OCI-LY3 (cell line): Measurements from ENCODE around the gene ZSCAN21.

Source experiments
- H2AFZ ChIP-seq: fragments of 200-600, 300-600 bp; shearing (Covaris generic); 2 replicates; pipeline ENCODE4 v1.6.0; 2014; ENCODE audit warnings: antibody characterized with exemption, low read depth, low read length
- H3K27ac ChIP-seq: fragments of 200-600, 300-600 bp; sonication (generic); 2 replicates; pipeline ENCODE4 v1.5.1; 2014; ENCODE audit warnings: mild to moderate bottlenecking, low read length, moderate library complexity, mixed read lengths
- H3K27me3 ChIP-seq: fragments of 200-600, 300-600 bp; sonication (generic); 2 replicates; pipeline ENCODE4 v1.6.1; 2014; ENCODE audit warnings: low read depth, low read length, mixed read lengths
- H3K36me3 ChIP-seq: fragments of 200-600, 300-600 bp; sonication (generic); replicated peaks from 2 replicates; pipeline ENCODE3; 2014; ENCODE audit warnings: low read depth, low read length, mixed read lengths
- H3K4me1 ChIP-seq: fragments of 300-600, 200-600 bp; sonication (generic); 2 replicates; pipeline ENCODE4 v1.6.1; 2014; ENCODE audit warnings: low read length, mixed read lengths
- H3K4me2 ChIP-seq: fragments of 200-600, 300-600 bp; sonication (generic); 2 replicates; pipeline ENCODE4 v1.6.1; 2014; ENCODE audit warnings: low read length, mixed read lengths
- H3K4me3 ChIP-seq: fragments of 300-600, 200-600 bp; sonication (generic); 2 replicates; pipeline ENCODE4 v1.5.1; 2014; ENCODE audit warnings: antibody characterized with exemption, mild to moderate bottlenecking, low read length, moderate library complexity
- H3K79me2 ChIP-seq: fragments of 300-600, 200-600 bp; shearing (Covaris generic); 2 replicates; pipeline ENCODE4 v1.6.1; 2014; ENCODE audit warnings: mild to moderate bottlenecking, low read length, mixed read lengths
- H3K9ac ChIP-seq: fragments of 300-600, 200-600 bp; shearing (Covaris generic); 2 replicates; pipeline ENCODE4 v1.6.0; 2014; ENCODE audit warnings: mild to moderate bottlenecking, low read length, moderate library complexity
- H3K9me3 ChIP-seq: fragments of 200-600, 300-600 bp; shearing (Covaris generic); 2 replicates; pipeline ENCODE4 v1.6.1; 2014; ENCODE audit warnings: low read length, mixed read lengths; ENCODE audit not compliant: insufficient read depth
- H4K20me1 ChIP-seq: fragments of 200-600, 300-600 bp; sonication (generic); 2 replicates; pipeline ENCODE4 v1.6.1; 2016; ENCODE audit warnings: low read length, mixed read lengths; ENCODE audit not compliant: insufficient read depth
- EZH2phosphoT487 ChIP-seq: fragments of 200-600 bp; shearing (Covaris generic); IDR thresholded peaks from 2 replicates; pipeline ENCODE4 v1.6.1; 2018; ENCODE audit warnings: antibody characterized with exemption, mixed run types, low read depth
- TF ChIP-seq, protein P1 (sequence below): fragments of 200-600, 300-600 bp; sonication (generic); IDR thresholded peaks from 2 replicates; pipeline ENCODE4 v1.5.1; 2014; ENCODE audit warnings: antibody characterized with exemption, low read length, low read depth

Gene ZSCAN21

DNA sequence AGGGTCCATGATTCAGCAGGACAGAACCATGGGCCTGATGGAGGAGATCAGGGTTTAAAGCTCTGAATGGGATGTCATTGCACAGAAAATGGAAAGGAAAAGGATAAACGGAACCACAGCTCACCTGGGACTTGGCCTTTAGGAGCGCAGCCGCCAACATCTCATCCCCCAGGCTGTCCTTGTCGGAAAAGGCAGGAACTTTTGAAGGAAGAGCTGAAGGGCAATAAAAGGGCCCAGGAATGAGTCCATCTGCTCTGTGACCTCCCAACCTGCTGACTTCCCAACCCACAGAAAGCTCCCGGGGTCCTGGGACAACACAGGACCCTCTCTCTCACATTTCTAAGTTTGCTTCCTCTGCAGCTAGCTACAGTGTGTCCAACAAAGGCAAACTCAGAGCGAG lies 25.8 kb downstream of the ZSCAN21 start:
- Histone ChIP-seq H3K9ac (no peak overlapping the region), H4K20me1 (no peaks in the 10 kb centered on the region), H3K79me2 (peaks cover 45% of the 10 kb centered on the region), H3K4me3 (no peak overlapping the region), H3K27ac (no peak overlapping the region), H3K27me3 (no peaks in the 10 kb centered on the region), H3K36me3 (peaks cover 73% of the 10 kb centered on the region), H3K9me3 (peaks cover 14% of the 10 kb centered on the region; the same call in 1 of the 2 replicates), H3K4me2 (no peak overlapping the region), H2AFZ (no peak overlapping the region), H3K4me1 (peaks cover 5% of the 10 kb centered on the region; the same call in 1 of the 2 replicates)
- no peak for TF ChIP-seq EZH2phosphoT487
- TF ChIP-seq, protein P1, sequence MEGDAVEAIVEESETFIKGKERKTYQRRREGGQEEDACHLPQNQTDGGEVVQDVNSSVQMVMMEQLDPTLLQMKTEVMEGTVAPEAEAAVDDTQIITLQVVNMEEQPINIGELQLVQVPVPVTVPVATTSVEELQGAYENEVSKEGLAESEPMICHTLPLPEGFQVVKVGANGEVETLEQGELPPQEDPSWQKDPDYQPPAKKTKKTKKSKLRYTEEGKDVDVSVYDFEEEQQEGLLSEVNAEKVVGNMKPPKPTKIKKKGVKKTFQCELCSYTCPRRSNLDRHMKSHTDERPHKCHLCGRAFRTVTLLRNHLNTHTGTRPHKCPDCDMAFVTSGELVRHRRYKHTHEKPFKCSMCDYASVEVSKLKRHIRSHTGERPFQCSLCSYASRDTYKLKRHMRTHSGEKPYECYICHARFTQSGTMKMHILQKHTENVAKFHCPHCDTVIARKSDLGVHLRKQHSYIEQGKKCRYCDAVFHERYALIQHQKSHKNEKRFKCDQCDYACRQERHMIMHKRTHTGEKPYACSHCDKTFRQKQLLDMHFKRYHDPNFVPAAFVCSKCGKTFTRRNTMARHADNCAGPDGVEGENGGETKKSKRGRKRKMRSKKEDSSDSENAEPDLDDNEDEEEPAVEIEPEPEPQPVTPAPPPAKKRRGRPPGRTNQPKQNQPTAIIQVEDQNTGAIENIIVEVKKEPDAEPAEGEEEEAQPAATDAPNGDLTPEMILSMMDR = no peak

- Histone ChIP-seq H3K36me3 (peaks cover 55% of the 10 kb centered on the region), H3K9ac (no peak overlapping the region), H3K4me2 (no peak overlapping the region), H3K27me3 (no peaks in the 10 kb centered on the region), H3K79me2 (peaks cover 53% of the 10 kb centered on the region), H3K9me3 (no peaks in the 10 kb centered on the region), H2AFZ (no peak overlapping the region), H3K27ac (no peak overlapping the region), H3K4me1 (peaks cover 7% of the 10 kb centered on the region; the same call in 1 of the 2 replicates), H4K20me1 (no peaks in the 10 kb centered on the region), H3K4me3 (no peak overlapping the region)
- no peak for TF ChIP-seq EZH2phosphoT487
- TF ChIP-seq, protein P1 = no peak
These were observed 27.6 kb downstream of the ZSCAN21 start for GRCh38 chr7:100077205-100077604.

DNA sequence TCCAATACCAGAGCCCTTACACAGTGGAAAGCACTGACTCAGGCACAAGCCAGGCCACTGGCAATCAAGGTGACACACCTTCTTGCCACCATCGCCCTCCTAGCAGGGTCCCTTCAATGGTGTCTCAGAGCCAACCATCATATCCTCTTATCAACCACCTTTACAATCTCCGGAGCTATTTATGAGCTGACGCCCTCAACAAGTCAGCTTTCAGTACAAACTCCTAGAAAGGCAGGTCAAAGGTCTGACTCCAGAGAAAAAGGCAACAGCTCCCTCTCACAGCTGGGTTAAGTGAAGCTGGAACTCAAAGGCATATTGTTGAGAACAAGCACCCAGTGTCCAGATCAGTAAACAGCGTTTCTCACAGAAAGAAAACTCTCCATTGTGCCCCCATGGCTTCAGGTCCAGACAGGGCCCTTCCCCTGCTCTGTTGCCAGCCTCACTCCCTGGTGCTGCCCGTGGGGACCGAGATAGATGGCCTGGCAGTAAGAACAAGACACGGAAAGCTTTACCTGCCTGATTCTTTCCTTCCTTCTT lies 29.5 kb downstream of the ZSCAN21 start:
- H3K36me3 ChIP-seq = peaks cover 38% of the 10 kb centered on the region
- H3K79me2 ChIP-seq = peaks cover 53% of the 10 kb centered on the region
- no peak overlapping the region for H3K9ac ChIP-seq
- no peak overlapping the region for H3K4me2 ChIP-seq
- H3K27ac ChIP-seq = no peak overlapping the region
- H2AFZ ChIP-seq = no peak overlapping the region
- peaks cover 12% of the 10 kb centered on the region for H3K4me1 ChIP-seq
- TF ChIP-seq, protein P1 = no peak
- TF ChIP-seq EZH2phosphoT487 = no peak
- H3K27me3 ChIP-seq = no peaks in the 10 kb centered on the region
- H3K9me3 ChIP-seq = no peaks in the 10 kb centered on the region
- H3K4me3 ChIP-seq = no peak overlapping the region
- no peaks in the 10 kb centered on the region for H4K20me1 ChIP-seq

GRCh38 chr7:100080907-100081534 lies 31.4 kb downstream of the ZSCAN21 start:
- H4K20me1 ChIP-seq = no peaks in the 10 kb centered on the region
- peaks cover 53% of the 10 kb centered on the region for H3K79me2 ChIP-seq
- peak overlapping the region; percentile 99 for H3K4me3 ChIP-seq
- H3K9me3 ChIP-seq = no peaks in the 10 kb centered on the region
- peak overlapping the region; percentile 87 for H3K9ac ChIP-seq
- H3K27ac ChIP-seq = peak overlapping the region; percentile 30
- peaks cover 20% of the 10 kb centered on the region for H3K36me3 ChIP-seq
- peak overlapping the region; percentile 97 for H3K4me2 ChIP-seq
- H3K4me1 ChIP-seq = peaks cover 12% of the 10 kb centered on the region
- TF ChIP-seq, protein P1 = no peak
- no peak for TF ChIP-seq EZH2phosphoT487
- peaks cover 12% of the 10 kb centered on the region; the same call in 1 of the 2 replicates for H3K27me3 ChIP-seq
- H2AFZ ChIP-seq = no peak overlapping the region
